Neural cell (in vitro differentiated cells): ENCODE measurements around the gene CCDC185.

Experiments
- CTCF ChIP-seq: fragments of 450-650 bp; IDR thresholded peaks from 2 replicates; pipeline ENCODE4 v1.5.1; 2014; ENCODE audit warnings: antibody characterized with exemption, mild to moderate bottlenecking, moderate library complexity; ENCODE audit not compliant: poor library complexity, severe bottlenecking
- EP300 ChIP-seq: fragments of 450-650 bp; conservative IDR thresholded peaks from 2 replicates; pipeline ENCODE4 v1.6.1; 2014; ENCODE audit warnings: antibody characterized with exemption, mild to moderate bottlenecking, moderate library complexity; ENCODE audit not compliant: poor library complexity, severe bottlenecking
- RAD21 ChIP-seq: fragments of 450-650 bp; conservative IDR thresholded peaks from 2 replicates; pipeline ENCODE4 v1.6.1; 2014; ENCODE audit warnings: antibody characterized with exemption, mild to moderate bottlenecking, moderate library complexity
- REST ChIP-seq: IDR thresholded peaks from 2 replicates; pipeline ENCODE4 v1.6.1; 2012; ENCODE audit warnings: borderline replicate concordance

GRCh38 chr1:223437151-223437550, 43.9 kb downstream of the CCDC185 start:
- TF ChIP-seq EP300: no peak
- no peak for TF ChIP-seq CTCF
- TF ChIP-seq REST: no peak
- no peak for TF ChIP-seq RAD21
